GM12878 (cell line): Measurements from ENCODE around the gene PDLIM3.

Experiments
- CTCF ChIP-seq, 3 experiments: IDR thresholded peaks in 2 of 3; conservative IDR thresholded peaks in 1 of 3; 2 replicates each; pipeline ENCODE4 v1.5.1; 2011; ENCODE audit warnings: low read depth in 3 of 3, low read length in 3 of 3, mild to moderate bottlenecking in 3 of 3, control low read depth in 2 of 3, moderate library complexity in 2 of 3, inconsistent platforms in 1 of 3, mixed read lengths in 1 of 3; ENCODE audit not compliant: control insufficient read depth in 2 of 3, insufficient read depth in 1 of 3; ENCODE audit errors: extremely low read depth in 1 of 3
- EZH2 ChIP-seq: IDR thresholded peaks from 2 replicates; pipeline ENCODE4 v1.6.1; 2012; ENCODE audit warnings: low read depth, mild to moderate bottlenecking, control low read depth, inconsistent platforms, low read length, borderline replicate concordance; ENCODE audit not compliant: control insufficient read depth
- POLR2A ChIP-seq: IDR thresholded peaks from 2 replicates; pipeline ENCODE4 v1.6.1; 2011; ENCODE audit warnings: low read depth, mild to moderate bottlenecking, low read length

GRCh38 chr4:185550933-185551332, 15.6 kb upstream of the PDLIM3 start:
- no peak for TF ChIP-seq POLR2A
- no peak for TF ChIP-seq CTCF (IDR thresholded peaks at IDR 0.05 in 2 of 3, conservative IDR thresholded peaks at IDR 0.05 in 1 of 3; ENCODE audit: control insufficient read depth in 2 of 3, extremely low read depth in 1 of 3, insufficient read depth in 1 of 3, low read depth in 3 of 3, low read length in 3 of 3)
- no peak for TF ChIP-seq EZH2
